ENCODE results near the gene MRPL40. TPM values are rescaled to one million over a fixed set of nuclear protein-coding genes. Genes with fewer than 3 reads are reported as not detected.

MRPL40 gene
- total RNA-seq, 1 donor from 2014 or later: 24.0 TPM

GRCh38 chr22:19463008-19463407 is 30.7 kb downstream of the MRPL40 start:
- no peaks in the 10 kb centered on the region for H3K9me3 Mint-ChIP-seq

GRCh38 chr22:19463491-19464469 is 31.4 kb downstream of the MRPL40 start:
- no peak for TF ChIP-seq CTCF (IDR thresholded peaks at IDR 0.05)
- ChIA-PET CTCF (no interaction called here), POLR2A (interaction anchor here (1.2 kb wide), 1 partner anchor 32 kb away, joined by 4 read pairs; the partner anchor contains the start of gene MRPL40)
- Mint-ChIP-seq H3K4me1 (no peaks in the 10 kb centered on the region), H3K36me3 (ENCODE audit: low read depth) (peaks cover 64% of the 10 kb centered on the region), H3K4me3 (no peak overlapping the region), H3K27ac (no peak overlapping the region), H3K27me3 (no peaks in the 10 kb centered on the region), H3K9me3 (no peaks in the 10 kb centered on the region)
- ATAC-seq (ENCODE audit: low read depth) (no peak), DNase-seq (no peak)
- intact Hi-C loops (cut with micrococcal nuclease): no loop called here

More at GRCh38 chr22:19463008-19463407, 30.7 kb downstream of the MRPL40 start:
- H3K36me3 Mint-ChIP-seq (ENCODE audit: low read depth): peaks cover 61% of the 10 kb centered on the region
- CTCF ChIA-PET: no interaction called here
- H3K27ac Mint-ChIP-seq: no peak overlapping the region
- POLR2A ChIA-PET: interaction anchor here (0.9 to 1.2 kb wide), 2 partner anchors 12 to 31 kb away, joined by 3 to 4 read pairs; partner anchors contain the start of gene MRPL40
- no peaks in the 10 kb centered on the region for H3K27me3 Mint-ChIP-seq
- TF ChIP-seq CTCF (IDR thresholded peaks at IDR 0.05): no peak
- no peak for DNase-seq
- no peak overlapping the region for H3K4me3 Mint-ChIP-seq
- intact Hi-C loops (cut with micrococcal nuclease): no loop called here
- ATAC-seq (ENCODE audit: low read depth): no peak
- no peaks in the 10 kb centered on the region for H3K4me1 Mint-ChIP-seq

- no peak for TF ChIP-seq CTCF (IDR thresholded peaks at IDR 0.05)
Observed at GRCh38 chr22:19464546-19464945, 32.2 kb downstream of the MRPL40 start.

GRCh38 chr22:19464975-19465374 is 32.6 kb downstream of the MRPL40 start:
- ATAC-seq (ENCODE audit: low read depth) (no peak), DNase-seq (no peak)
- ChIA-PET POLR2A (no interaction called here), CTCF (no interaction called here)
- TF ChIP-seq CTCF (IDR thresholded peaks at IDR 0.05): no peak
- H3K27ac Mint-ChIP-seq: no peak overlapping the region
- no peak overlapping the region for H3K4me3 Mint-ChIP-seq
- H3K9me3 Mint-ChIP-seq: no peaks in the 10 kb centered on the region
- no peaks in the 10 kb centered on the region for H3K27me3 Mint-ChIP-seq
- peaks cover 76% of the 10 kb centered on the region for H3K36me3 Mint-ChIP-seq (ENCODE audit: low read depth)
- intact Hi-C loops (cut with micrococcal nuclease): no loop called here
- no peaks in the 10 kb centered on the region for H3K4me1 Mint-ChIP-seq

More at GRCh38 chr22:19464546-19464945, 32.2 kb downstream of the MRPL40 start:
- H3K27me3 Mint-ChIP-seq: no peaks in the 10 kb centered on the region
- no peaks in the 10 kb centered on the region for H3K9me3 Mint-ChIP-seq
- peaks cover 72% of the 10 kb centered on the region for H3K36me3 Mint-ChIP-seq (ENCODE audit: low read depth)
- no peak overlapping the region for H3K27ac Mint-ChIP-seq
- ChIA-PET POLR2A (no interaction called here), CTCF (no interaction called here)
- no peak for ATAC-seq (ENCODE audit: low read depth)
- intact Hi-C loops (cut with micrococcal nuclease): no loop called here
- no peaks in the 10 kb centered on the region for H3K4me1 Mint-ChIP-seq
- no peak overlapping the region for H3K4me3 Mint-ChIP-seq
- no peak for DNase-seq

- H3K4me1 Mint-ChIP-seq: no peaks in the 10 kb centered on the region
- H3K27ac Mint-ChIP-seq: no peak overlapping the region
- ATAC-seq (ENCODE audit: low read depth): no peak
- peaks cover 80% of the 10 kb centered on the region for H3K36me3 Mint-ChIP-seq (ENCODE audit: low read depth)
- ChIA-PET POLR2A (interaction anchor here (0.7 kb wide), 1 partner anchor 12 kb away, joined by 6 read pairs; no protein-coding TSS in a partner anchor), CTCF (no interaction called here)
- H3K27me3 Mint-ChIP-seq: no peaks in the 10 kb centered on the region
- DNase-seq: no peak
- intact Hi-C loops (cut with micrococcal nuclease): no loop called here
- no peak for TF ChIP-seq CTCF (IDR thresholded peaks at IDR 0.05)
- H3K4me3 Mint-ChIP-seq: no peak overlapping the region
- no peaks in the 10 kb centered on the region for H3K9me3 Mint-ChIP-seq
Observed at GRCh38 chr22:19466126-19466716, 33.9 kb downstream of the MRPL40 start.

Measured in activated B cell treated with CpG ODN at 0.5 μM for 24 hours (primary cell).